T follicular helper cell (primary cell): ENCODE results near the gene LGALS3BP.
"Not testable (repeated sequence)": the region's sequence is repeated elsewhere in the genome, so short reads cannot be mapped to it uniquely, and the experiment has no call there.

Experiments used
- DNase-seq: peaks from one replicate; pipeline ENCODE4 v3.0.0-alpha.2; 2020; ENCODE audit warnings: low read depth
- total RNA-seq, 2 experiments: gene quantifications; one replicate each; lab custom pipeline; 2026; lab: John Stamatoyannopoulos, UW

The LGALS3BP gene, protein sequence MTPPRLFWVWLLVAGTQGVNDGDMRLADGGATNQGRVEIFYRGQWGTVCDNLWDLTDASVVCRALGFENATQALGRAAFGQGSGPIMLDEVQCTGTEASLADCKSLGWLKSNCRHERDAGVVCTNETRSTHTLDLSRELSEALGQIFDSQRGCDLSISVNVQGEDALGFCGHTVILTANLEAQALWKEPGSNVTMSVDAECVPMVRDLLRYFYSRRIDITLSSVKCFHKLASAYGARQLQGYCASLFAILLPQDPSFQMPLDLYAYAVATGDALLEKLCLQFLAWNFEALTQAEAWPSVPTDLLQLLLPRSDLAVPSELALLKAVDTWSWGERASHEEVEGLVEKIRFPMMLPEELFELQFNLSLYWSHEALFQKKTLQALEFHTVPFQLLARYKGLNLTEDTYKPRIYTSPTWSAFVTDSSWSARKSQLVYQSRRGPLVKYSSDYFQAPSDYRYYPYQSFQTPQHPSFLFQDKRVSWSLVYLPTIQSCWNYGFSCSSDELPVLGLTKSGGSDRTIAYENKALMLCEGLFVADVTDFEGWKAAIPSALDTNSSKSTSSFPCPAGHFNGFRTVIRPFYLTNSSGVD
- 26.5 to 49.9 reads per million in 2 experiments for total RNA-seq

DNA sequence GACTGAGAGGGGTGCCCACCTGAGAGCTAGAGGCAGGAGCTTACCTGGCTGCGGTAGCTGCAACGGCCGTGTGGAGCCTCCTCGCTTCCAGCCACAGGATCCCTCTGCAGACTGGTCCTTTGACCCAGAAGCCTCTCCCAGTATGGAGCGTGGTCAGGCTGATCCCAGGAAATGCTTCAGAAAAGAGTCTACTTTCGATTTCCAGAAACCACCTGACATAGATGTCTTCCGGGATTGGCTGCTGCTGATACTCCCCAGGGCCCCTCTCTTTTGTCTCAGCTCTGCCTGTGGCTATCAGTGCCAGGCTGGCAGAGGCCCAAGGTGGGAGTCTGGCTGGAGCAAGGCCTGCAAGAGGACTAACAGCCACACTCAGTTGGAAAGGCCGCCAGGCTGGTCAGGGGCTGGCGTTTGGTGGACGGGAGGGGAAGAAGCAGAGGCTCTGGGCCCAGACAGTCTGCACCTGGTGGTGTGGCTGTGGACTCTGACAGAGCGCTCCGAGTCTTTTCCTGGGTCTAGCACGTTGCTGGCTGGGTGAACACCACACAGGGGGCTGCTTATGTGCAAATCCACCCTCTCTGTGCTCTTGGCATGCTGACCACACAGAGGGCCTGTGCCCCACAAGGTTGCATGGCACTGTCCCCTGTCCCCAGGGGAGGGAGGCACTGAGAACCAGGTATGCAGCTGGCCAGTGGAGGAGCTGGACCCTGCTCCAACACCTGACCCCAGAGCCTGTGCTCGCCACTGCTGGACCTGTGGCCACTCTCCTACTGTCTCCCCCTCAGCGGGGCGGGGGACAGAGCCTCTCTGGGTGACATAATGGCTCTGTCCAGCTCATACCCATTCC lies at the start of gene LGALS3BP:
TSS of gene LGALS3BP (minus strand) at position 144 of the 844 bp plus-strand sequence. CDS start 2,732 bp downstream, outside the sequence.
- DNase-seq = no peak

DNA sequence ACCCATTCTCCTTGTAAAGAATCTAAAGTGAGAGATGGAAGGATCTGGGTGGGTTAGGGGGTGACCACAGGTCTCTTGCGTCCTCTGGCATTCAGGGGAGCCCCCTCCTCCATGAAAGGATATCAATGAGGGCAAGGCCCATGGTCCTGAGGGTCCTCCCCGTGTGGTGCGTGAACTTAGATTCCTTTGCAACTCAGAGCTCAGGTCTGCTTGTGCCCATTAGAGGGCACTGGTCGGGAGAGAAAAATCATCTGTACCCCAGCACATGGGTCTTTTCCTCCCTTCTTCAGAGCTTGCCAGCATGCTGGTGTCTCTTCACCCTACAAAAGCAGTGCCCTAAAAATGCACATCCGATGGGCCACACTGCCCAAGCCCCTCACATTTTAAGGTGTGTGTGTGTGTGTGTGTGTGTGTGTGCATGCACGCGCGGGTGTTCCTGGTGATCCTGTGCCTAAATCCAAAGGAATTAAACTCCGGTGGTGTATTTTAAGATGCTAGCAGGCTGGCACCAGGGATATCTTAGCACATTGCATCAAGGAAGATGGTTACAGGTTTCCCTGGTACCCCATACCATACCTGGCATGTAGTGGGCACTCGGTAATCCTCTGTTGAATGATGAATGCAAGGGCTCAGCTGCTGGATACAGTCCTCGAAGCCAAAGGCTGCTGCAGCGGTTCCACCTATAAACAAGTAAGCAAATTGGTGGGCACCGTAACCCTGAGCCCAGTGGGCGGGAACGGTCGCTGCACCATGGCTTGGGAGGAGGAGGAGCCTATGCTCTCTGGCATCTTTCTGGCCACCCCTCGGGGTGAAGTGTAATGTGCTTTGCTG lies 49.0 kb upstream of the LGALS3BP start:
- no peak for DNase-seq

DNA sequence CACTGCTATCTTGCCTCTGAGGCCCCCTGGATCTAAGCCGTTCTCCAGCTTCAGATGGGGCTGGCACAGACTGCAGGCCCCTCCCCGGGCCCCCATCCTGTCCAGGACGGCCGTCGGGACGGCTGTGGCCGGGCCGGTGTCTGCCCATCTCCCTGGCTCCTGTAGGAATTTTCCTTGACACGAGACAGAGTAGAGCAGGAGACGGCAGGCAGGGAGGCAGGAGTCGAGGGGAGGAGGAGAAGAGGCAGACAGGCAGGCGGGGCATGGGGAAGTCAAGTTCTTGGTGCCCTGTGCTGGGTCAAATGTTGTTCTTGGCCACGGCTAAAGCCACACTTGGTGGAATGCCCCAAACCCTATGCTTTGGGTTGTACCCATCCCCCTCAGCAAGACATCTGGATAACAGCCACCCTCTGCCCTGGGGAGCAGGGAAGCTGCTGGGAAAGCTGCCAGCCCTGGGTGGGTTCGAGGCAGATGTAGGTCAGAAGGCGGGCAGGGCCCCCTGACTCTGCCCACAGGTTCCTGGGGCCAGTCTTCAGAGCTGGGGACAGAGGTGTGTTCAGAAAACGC lies 48.3 kb upstream of the LGALS3BP start:
- DNase-seq = no peak

DNA sequence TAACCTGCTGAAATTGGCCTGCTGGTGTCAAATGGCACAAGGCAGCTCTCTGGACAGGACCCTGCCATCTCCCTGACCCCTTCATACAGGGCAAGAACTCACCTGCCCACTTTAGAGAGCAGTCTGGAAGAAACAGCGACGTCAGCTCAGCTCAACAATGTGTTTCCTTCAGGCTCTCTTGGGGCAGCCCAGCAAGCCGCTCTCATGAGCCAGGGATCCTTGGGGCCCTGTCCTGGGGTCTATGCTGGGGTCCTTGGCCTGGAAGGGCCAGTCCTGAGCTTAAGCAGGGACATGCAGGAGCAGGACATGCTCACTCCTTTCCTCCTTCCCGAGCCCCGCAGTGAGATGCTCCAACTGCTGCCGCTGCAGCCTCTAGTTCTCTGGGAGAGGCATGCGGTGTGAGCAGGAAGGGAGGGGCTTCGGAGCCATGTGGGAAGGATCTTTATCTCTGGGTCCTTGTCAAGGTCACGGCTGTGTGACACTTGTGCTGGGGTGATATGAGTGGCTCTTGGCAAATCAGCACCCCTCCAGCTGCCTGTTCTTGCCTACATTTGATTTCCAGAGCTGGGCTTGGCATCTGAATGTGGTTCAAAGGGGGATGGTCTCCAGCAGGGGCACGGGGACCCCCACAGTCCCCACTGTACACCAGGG lies 47.7 kb upstream of the LGALS3BP start:
- DNase-seq = no peak

DNA sequence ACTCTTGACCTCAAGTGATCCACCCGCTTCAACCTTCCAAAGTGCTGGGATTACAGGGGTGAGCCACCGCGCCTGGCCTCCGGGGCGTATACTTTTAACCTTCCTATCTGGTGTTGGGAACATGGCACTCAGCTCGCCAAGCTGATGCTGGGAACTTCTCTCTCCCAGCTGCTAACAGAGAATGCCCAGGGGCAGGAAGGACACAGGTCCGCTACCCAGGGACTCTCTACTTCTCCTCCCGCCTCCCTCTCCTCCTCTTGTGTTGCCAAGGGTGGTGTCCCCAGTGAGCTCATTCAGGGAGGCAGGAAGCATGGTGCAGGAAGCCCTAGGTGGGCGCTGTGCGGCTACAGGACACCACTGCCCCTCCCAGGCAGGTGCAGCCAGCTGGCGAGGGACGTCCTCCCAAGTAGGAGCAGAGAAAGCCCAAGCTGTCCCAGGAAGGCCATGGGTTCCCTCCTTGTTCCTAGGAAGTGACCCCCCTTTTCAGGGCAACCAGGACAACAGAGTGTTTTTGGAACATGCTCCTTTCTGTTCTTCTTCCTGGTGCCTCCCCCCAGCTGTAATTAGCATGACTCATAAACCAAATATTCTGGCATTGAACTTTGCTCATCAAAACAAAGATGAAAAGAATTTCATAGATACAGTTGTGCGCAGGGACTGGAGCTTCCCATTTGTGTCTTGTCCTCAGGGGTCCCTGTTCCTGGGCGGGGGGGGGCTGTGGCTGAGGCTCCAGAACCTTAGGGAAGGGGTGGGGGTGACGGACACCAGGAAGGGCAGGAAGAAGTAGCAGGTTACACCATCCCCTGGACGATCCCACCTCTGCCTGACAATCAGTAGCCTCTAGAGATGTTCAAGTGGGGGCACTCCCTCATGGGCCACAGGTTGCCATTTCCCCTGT lies 46.9 kb upstream of the LGALS3BP start:
- DNase-seq = no peak

DNA sequence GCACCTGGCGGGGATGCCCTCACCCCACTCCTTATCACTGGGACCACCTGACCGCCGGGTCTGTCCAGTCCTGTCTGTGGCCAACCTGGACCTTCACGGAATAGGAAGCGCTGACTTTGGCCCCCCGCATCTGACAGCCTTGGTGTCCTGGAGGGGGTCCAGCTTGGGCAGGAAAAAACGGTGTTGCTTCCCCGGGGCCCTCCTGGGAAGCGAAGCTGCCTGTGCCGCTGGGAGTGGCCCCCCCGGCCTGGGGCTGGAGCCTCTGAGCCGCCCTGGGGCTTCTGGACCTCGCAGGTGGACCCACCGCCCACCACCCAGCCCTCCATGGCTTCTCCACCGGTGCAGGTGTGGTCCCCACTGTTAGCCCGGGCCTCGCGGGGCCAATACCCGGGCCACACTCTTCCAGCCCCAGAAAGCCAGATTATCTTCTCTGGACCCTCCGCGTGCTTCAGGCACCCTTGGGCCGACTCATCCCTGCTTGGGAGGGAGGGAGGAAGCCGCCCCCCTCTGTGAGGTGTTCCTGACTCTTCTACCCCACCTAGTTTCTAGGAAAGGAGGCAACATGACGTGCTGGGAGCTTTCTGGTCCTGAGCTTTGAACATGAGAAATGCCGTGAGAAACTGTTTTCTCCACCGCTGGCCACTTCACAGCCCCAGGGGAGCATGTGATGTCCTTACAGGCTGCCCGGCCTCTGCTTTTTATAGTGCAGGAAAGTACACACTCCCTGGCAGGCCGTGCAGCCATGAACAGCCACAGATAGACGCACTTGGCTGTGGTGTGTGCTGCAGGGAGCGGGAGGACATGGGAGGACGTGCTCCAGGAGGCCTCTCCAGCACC lies 45.4 kb upstream of the LGALS3BP start:
- DNase-seq = no peak

DNA sequence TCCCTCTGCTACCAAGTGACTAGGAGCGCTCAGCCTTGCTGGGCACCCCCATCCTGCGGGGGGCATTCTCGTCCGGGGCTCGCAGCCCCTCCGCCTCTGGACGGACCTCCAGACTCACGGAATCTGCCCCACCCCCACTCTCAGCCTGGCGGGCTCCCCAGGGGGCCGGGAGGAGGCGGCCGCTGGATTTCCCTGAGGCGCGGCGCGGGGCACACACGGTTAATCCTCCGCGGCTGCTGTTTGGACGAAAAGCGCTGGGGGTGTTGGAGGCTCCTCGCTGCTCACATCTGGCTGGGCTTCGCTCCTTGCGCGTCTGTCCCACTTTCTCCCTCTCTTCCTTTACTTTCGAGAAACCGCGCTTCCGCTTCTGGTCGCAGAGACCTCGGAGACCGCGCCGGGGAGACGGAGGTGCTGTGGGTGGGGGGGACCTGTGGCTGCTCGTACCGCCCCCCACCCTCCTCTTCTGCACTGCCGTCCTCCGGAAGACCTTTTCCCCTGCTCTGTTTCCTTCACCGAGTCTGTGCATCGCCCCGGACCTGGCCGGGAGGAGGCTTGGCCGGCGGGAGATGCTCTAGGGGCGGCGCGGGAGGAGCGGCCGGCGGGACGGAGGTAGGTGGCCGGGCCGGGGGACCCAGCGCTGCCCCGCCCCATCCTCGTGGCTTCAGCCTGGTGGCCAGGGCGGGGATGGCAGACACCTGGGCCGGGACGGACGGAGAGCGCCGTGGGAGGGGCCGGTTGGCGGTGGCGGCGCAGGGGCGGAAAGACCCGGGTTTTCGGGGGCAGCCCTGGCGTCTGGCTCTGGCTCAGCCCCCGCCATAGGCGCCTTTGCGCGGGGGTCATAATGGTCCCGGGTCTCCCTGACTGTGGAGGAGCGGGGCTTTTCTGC lies 44.4 kb upstream of the LGALS3BP start, which contains the start of gene C1QTNF1:
TSS of gene C1QTNF1 (plus strand) at position 284 of the 886 bp plus-strand sequence. CDS start 19,800 bp downstream, outside the sequence.
- DNase-seq = no peak

DNA sequence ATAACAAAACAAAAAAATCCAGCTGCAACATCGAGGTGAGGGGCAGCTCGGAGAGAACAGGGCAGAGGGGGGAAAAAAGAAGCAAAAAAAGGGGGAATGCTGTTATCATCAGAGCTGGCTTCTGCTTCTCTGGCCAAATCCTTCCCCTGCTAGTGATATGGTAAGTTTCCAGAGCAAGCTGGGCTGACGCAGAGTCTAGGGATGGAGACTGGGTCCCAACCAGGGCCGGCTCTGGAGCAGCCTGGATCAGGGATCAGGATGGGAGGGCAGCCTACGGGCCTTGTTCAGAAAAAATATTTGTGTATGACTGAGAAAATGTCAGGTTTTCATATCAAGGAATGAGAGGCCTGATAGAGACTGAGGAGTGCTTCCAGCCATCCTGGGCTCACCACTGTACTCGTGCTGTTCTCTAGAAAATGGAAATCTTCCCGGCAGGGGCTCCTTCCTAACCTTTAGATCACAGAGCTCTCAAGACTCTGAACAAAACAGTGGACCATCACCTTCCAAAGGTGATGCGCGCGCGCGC lies 43.5 kb upstream of the LGALS3BP start:
- no peak for DNase-seq

DNA sequence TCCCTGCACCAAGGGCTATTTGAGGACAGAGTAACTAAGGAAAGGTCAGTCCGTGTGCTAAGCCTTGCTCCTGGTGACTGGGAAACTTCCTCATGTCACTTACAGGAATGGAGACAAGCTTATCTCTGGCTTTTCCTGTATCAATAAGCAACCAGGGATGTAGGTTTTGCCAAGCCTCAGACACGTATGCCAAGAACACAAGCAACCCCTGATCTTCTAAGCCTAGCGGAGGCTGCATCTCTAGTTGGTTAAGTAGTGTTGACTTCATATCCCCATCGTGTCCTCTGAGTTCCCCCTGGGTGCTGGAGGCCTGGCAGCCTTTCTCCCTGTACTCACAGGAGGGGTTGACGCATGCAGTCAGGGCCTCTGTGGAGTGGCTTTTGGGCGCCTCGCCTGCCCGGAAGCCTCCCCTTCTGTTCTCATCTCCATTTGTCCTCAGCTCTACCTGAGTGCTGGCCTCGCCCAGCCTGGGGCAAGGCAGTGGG lies 42.8 kb upstream of the LGALS3BP start:
- DNase-seq = no peak

DNA sequence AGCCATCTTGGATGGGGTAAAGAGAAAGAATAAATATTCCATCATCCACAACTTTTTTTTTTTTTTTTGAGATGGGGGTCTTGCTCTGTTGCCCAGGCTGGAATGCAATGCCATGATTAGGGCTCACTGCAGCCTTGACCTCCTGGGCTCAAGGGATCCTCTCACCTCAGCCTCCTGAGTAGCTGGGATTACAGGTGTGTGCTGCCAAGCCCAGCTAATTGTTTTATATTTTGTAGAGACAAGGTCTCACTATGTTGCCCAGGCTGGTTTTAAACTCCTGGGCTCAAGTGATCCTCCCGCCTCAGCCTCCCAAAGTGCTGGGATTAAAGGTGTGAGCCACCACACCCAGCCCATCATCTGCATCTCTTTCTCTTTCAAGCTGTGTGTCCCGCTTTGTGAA lies 42.2 kb upstream of the LGALS3BP start:
- not testable (repeated sequence) for DNase-seq

DNA sequence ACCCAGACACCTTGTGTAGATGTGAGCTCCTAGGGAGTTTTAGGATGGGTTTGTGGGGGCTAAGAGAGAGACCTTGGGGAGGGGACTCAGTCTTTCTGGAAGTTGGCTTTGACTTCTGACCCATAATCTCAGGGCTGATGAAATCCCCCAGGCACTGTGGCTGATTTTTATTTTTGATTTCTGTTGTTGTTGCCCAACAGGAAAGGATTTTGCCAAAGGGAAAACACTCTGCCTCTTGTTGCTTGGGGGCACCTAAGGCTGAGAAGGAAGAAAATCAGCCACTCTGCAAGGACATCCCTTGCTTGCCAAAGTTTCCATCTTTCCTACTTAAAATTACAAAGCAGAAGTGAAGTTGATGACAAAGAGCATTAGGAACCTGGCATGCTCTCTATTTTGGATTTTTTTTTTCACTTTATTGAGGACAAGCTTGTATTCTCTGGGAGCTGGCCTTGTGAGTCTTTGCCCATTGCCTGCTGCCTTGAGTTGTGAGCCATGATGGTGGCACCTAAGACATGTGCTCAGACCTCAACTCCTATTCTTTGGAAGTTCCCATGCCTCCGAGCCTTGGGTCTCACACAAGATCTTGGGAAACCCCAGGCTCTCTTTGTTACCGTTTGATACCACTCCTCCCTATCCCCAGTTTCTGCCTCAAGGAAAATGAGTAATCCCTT lies 41.0 kb upstream of the LGALS3BP start:
- DNase-seq = no peak

DNA sequence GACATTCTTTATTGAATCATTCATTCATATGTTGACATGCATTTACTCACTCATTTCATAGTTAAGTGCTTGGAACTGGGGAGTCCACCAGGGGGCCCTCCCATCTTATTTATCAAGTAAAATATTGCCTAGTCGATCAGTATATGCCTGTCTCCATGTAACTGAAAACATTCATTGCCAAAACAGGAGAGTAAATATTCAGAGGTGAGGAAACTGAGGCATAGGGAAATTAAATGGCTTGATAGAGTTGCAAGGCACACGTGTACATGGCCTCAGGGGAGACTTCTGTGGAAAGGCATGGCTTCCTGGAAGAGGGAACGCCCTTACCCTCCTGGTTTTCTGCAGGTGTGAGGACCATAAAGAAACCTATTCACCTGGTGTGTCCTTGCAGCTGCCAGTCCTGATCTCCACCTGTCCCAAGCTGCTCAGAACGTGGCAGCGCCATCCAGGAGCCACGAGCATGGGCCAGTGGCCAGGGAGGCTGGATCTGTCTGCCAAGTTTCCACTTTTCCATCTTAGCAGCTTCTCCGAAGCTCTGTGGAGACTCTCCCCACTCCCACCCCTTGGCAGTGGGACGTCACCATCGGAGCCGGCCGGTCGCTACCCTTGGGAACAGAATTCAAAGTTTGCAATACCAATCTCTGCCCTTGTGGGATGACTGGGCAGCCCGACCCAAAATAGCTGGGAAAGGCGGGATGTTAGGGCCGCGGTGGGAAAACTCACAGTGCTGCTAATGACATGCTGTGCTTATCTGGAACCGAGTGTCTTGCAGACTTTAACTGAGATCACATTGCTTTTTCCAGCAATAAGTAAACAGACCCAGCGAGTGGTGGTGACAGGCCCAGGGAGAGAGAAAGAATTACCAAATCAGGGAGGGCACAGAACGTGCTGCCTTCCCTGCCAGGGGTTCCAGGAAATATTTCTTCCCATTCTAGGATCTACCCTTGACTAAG lies 40.2 kb upstream of the LGALS3BP start:
- peak; percentile 27 for DNase-seq

DNA sequence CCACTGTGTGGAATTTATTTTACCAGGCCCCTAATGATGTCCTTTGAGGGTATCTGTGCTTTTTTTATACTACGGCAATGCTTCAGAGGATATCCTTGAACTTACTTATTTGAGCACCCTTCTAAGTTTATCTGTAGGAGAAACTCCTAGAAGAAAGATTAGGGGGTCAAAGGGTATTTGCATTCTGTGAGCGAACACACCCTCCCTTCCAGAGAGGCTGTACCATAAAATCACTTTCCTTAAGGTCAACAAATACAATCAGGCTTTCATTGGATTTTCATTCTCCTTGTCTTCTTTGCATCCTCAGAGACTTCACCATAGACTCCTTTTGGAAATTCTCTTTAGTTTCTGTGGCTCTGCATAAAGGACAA lies 39.5 kb upstream of the LGALS3BP start:
- DNase-seq = no peak

DNA sequence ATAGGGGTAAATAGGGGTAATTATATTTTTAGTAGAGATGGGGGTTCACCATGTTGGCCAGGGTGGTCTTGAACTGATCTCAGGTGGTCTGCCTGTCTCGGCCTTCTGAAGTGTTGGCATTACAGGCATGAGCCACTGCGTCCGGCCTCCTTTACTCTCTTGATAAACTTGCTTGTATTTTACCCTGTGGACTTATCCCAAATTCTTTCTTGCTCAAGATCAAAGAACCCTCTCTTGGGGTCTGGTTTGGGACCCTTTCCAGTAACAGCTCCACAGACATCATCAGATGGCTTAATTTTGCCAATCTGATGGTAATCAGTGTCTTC lies 38.6 kb upstream of the LGALS3BP start:
- no peak for DNase-seq

DNA sequence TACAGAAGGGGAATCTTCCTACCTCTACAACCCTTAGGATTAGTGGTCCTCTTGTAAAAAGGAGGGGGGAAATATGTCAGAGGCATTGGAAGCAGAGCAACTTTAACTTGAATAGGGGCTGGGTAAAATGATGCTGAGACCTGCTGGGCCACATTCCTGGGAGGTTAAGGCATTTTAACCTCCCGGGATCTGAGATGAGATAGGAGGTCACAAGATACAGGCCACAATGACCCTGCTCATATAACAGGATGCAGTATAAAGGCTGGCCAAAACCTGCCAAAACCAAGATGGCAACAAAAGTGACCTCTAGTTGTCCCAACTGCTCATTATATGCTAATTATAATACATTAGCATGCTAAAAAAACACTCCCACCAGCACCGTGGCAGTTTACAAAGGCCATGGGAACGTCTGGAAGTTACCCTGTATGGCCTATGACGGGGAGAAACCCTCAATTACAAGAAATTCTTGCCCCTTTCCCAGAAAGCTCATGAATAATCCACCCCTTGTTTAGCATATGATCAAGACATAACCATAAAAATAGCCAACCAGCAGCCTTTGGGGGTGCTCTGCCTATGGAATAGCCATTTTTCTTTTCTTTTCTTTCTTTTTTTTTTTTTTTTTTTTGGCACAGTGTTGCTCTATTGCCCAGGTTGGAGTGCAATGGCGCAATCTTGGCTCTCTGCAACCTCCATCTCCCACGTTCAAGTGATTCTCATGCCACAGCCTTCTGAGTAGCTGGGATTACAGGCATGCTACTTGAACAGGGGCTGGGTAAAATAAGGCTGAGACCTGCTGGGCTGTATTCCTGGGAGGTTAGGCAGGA lies 38.0 kb upstream of the LGALS3BP start:
- DNase-seq = no peak
